AG10803 (cell line): ENCODE results near the gene LRRC9.
A peak's percentile ranks its signal among the peaks of the same experiment; 100 is the strongest.
"Not testable (repeated sequence)": the region's sequence is repeated elsewhere in the genome, so short reads cannot be mapped to it uniquely, and the experiment has no call there.

Experiments
- DNase-seq: peaks from one replicate; pipeline ENCODE4 v3.0.0; 2010; ENCODE audit warnings: low read depth
- H3K4me3 ChIP-seq: 2 replicates; pipeline ENCODE4 v1.5.1; 2011; ENCODE audit warnings: mild to moderate bottlenecking, low read length, control low read depth
- CTCF ChIP-seq: conservative IDR thresholded peaks from 2 replicates; pipeline ENCODE4 v1.5.1; 2011; ENCODE audit warnings: mild to moderate bottlenecking, low read length, control low read depth, inconsistent platforms

Gene LRRC9

GRCh38 chr14:60014402-60014801 lies 94.5 kb downstream of the LRRC9 start:
- TF ChIP-seq CTCF = no peak
- H3K4me3 ChIP-seq = no peak overlapping the region
- no peak for DNase-seq

- DNase-seq = no peak
- no peak overlapping the region for H3K4me3 ChIP-seq
- TF ChIP-seq CTCF = no peak
These were observed 101.7 kb downstream of the LRRC9 start for GRCh38 chr14:60021619-60022018.

GRCh38 chr14:60025571-60025970 lies 105.6 kb downstream of the LRRC9 start:
- DNase-seq = no peak
- H3K4me3 ChIP-seq = no peak overlapping the region
- no peak for TF ChIP-seq CTCF

GRCh38 chr14:60035177-60035576 lies 115.2 kb downstream of the LRRC9 start:
- no peak overlapping the region for H3K4me3 ChIP-seq
- TF ChIP-seq CTCF = no peak
- DNase-seq = no peak

GRCh38 chr14:60047976-60048375 lies 128.0 kb downstream of the LRRC9 start:
- H3K4me3 ChIP-seq, DNase-seq: not testable (repeated sequence)

GRCh38 chr14:60051721-60052221 lies 131.8 kb downstream of the LRRC9 start:
- TF ChIP-seq CTCF = no peak
- H3K4me3 ChIP-seq = peak overlapping the region; percentile 52
- peak; percentile 52 for DNase-seq

GRCh38 chr14:60058087-60058486 lies 138.1 kb downstream of the LRRC9 start:
- no peak for TF ChIP-seq CTCF
- no peak for DNase-seq
- H3K4me3 ChIP-seq = no peak overlapping the region

GRCh38 chr14:60061371-60061770 lies 141.4 kb downstream of the LRRC9 start:
- no peak for TF ChIP-seq CTCF
- DNase-seq = peak; percentile 7
- no peak overlapping the region for H3K4me3 ChIP-seq
